Activated gamma-delta T cell treated with Interleukin-2 at 50 U/mL for 16 hours (primary cell): ENCODE results near the gene DHRSX.
"Not testable (repeated sequence)": the region's sequence is repeated elsewhere in the genome, so short reads cannot be mapped to it uniquely, and the experiment has no call there.

Experiments
- DNase-seq: peaks from one replicate; pipeline ENCODE4 v3.0.0-alpha.2; 2020

Gene DHRSX

DNA sequence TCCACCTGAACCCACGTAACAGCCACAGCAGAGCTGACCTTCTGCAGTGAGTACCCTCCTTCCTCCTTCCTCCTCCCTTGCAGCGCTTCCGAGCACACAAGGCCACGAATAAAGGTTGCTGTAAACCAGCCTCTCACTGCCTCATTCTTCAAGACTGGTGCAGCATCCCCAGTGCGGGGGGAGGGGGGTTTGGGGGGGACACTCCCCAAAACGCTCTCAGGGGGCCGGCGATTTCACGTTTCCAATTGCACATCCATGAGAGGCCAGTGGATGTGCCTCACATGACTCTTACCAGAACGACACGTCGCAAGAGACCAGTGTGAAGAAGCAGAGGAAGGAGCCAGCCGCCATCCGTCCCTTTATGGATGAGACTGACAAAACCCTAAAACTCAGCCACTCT is 5.2 kb downstream of the DHRSX start:
- DNase-seq = no peak

GRCh38 chrX:2492531-2493218 is 8.1 kb downstream of the DHRSX start:
- no peak for DNase-seq

- no peak for DNase-seq
Measured at GRCh38 chrX:2490634-2491033, 10.1 kb downstream of the DHRSX start.

GRCh38 chrX:2489446-2490445 is 11.0 kb downstream of the DHRSX start:
- no peak for DNase-seq

- DNase-seq = no peak
Measured at GRCh38 chrX:2488621-2489285, 12.0 kb downstream of the DHRSX start.

DNA sequence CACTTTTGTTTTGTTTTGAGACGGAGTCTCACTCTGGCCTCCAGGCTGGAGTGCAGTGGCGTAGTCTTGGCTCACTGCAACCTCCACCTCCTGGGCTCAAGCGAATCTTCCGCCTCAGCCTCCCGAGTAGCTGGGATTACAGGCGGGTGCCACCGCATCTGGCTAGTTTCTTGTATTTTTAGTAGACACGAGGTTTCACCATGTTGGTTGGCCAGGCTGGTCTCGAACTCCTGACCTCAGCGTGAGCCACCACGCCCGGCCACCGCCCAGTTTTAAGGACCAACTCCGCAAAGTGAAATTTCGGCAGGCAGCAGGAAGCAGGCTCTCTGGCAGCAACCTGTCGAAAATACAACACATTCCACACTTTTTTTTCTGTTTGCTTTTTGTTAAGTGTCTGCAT is 13.4 kb downstream of the DHRSX start:
- DNase-seq = no peak

DNA sequence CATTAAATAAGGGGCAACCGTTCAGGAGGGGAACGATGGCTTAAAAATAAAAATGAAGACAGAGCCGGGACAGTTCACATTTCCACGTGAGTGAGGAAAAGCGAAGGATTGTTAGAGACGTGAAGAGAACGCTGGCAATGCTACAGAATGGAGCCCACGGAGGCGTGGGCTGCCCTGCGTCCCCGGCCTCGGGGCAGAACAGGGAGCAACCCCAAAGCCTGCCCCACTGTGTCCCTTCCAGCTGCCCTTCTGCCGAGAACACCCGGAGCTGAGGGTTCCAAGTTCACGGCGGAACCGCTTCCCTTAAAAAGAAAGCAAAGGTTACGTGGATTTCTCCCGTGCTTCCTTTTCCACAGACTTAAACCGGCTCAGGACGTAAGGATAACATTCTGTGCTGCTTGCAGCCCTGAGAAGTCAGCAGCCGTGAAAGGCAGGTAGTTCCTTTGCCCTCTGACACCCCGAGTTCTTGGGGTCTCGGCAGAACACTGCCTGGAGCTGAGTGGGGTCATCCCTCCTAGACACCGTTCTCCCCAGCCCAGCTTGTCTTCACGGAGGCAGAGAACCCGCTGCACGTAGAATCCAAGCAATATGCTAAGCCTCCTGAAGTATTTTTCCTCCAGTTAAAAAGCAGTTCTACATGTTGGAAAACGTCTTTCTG is 14.2 kb downstream of the DHRSX start:
- no peak for DNase-seq

DNA sequence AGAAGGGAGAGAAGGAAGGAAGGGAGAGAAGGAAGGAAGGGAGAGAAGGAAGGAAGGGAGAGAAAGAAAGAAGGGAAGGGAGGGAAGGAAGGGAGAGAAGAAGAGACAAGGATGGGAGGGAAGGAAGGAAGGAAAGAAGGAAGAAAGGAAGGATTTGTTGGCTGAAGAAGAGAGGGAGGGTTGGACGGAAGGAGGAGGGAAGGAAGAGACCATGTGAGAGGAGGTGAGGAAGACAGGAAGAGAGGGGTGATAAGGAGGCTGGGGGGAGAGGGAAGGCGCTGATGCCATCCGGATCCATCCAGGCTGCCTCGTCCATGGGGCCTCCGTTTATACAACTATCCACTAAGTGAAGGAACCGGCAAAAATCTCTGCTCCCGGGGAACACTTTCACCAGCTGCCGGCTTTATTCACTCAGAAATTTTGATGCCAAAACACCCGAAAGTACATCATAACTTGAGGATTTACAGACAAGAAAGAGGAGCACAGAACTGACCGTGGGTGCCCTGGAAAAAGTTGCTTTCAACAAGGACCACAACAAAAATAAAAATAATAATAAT is 14.9 kb downstream of the DHRSX start:
- DNase-seq = no peak

- DNase-seq = no peak
Measured at GRCh38 chrX:2484721-2485648, 15.8 kb downstream of the DHRSX start.

DNA sequence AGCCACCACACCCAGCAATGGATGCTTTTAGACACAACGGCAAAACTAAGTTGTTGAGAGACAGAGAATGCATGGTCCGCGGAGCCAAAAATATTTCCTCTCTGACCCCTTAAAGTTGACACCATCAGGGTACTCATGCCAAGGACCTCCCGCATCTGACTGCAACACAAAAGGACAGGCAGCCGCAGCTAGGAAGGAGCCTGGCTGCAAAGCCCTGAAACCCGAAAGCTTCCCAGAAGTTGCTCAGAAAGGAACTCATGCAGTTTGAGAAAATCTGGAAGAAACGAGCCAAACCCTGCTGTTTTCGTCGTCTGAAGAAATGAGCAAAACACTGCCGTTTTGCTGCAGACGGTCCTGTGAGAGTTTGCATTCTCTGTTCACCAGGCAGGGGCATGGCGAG is 16.5 kb downstream of the DHRSX start:
- DNase-seq = no peak

- no peak for DNase-seq
Measured at GRCh38 chrX:2483398-2484060, 17.2 kb downstream of the DHRSX start.

GRCh38 chrX:2481597-2481996 is 19.2 kb downstream of the DHRSX start:
- DNase-seq = not testable (repeated sequence)

- DNase-seq = not testable (repeated sequence)
Measured at GRCh38 chrX:2479982-2480381, 20.8 kb downstream of the DHRSX start.

GRCh38 chrX:2479420-2479780 is 21.4 kb downstream of the DHRSX start:
- DNase-seq = no peak

DNA sequence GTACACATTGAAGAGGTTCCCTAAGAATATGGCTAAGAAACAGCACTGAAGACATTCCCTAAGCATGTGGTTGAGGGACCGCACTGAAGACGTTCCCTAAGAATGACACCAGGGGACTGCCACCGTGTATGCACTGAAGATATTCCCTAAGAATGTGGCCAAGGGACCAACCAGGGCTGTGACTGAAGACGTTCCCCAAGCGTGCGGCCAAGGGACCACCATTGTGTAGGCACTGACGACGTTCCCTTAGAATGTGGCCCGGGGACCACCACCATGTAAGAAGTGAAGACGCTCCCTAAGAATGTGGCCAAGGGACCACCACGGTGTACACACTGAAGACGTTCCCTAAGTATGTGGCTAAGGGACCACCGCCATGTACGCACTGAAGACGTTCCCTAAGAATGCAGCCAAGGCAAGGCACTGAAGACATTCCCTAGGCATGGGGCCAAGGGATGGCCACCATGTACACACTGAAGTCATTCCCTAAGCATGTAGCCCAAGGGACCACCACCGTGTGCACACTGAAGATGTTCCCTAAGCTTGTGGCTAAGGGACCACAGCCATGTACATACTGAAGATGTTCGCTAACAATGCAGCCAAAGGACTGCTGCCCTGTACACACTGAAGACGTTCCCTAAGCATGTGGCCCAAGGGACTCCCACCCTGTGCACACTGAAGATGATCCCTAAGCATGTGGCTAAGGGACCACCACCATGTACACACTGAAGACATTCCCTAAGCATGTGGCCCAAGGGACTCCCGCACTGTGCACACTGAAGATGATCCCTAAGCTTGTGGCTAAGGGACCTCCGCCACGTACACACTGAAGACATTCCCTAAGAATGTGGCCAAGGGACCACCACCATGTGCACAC is 22.0 kb downstream of the DHRSX start:
- DNase-seq = no peak

DNA sequence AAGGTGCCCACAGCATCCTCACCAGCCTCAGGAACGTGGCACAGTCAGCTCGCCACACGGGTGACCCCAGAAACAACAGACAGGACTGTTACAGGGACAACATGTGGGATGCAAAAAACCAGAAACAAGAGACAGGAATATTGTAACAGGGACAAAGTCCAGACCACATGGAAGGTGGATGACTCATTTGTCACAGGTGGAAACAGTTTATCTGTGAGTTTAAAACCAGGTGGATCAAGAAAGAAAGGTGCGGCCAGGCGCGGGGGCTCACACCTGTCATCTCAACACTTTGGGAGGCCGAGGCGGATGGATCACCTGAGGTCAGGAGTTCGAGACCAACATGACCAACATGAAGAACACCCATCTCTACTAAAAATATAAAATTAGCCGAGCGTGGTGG is 23.5 kb downstream of the DHRSX start:
- not testable (repeated sequence) for DNase-seq

- no peak for DNase-seq
Measured at GRCh38 chrX:2474963-2475726, 25.6 kb downstream of the DHRSX start.

DNA sequence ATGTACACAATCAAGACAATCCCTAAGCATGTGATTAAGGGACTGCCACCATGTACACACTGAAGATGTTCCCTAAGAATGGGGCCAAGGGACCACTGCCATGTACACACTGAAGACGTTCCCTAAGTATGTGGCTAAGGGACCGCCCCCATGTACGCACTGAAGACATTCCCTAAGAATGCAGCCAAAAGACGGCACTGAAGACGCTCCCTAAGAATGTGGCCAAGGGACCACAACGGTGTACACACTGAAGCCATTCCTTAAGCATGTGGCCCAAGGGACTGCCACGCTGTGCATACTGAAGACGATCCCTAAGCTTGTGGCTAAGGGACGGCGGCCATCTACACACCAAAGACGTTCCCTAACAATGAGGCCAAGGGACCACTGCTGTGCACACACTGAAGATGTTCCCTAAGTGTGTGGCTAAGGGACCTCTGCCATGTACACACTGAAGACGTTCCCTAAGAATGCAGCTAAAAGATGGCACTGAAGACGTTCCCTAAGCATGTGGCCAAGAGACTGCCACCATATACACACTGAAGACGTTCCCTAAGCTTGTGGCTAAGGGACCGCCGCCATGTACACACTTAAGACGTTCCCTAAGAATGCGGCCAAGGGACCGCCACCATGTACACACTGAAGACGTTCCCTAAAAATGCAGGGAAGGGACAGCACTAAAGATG is 26.4 kb downstream of the DHRSX start:
- DNase-seq = no peak

GRCh38 chrX:2473064-2473463 is 27.7 kb downstream of the DHRSX start:
- not testable (repeated sequence) for DNase-seq
